Panc1 (cell line): ENCODE results near the gene WIPF2. TPM values are rescaled to one million over a fixed set of nuclear protein-coding genes. Genes with fewer than 3 reads are reported as not detected.

Experiments used
- ATAC-seq: fragments of 200-7000 bp; cut with Tn5 transposase; 2 replicates; pipeline ENCODE4 v1.9.1; 2020; ENCODE audit warnings: mild to moderate bottlenecking, moderate library complexity
- BruUV-seq: library from RNA; stranded (reverse); fragments of 400-500 nt; replicated peaks from 2 replicates; lab custom pipeline; 2021; lab: Mats Ljungman, UMichigan
- CTCF ChIA-PET: fragments of 300-600 bp; sonication (Branson Sonifier 250); formaldehyde crosslinking; loops from one replicate; lab custom pipeline; 2022; ENCODE audit warnings: antibody characterized with exemption; lab: Charles Lee
- POLR2A ChIA-PET: fragments of 300-600 bp; sonication (Branson Sonifier 250); formaldehyde crosslinking; loops from one replicate; lab custom pipeline; 2022; ENCODE audit warnings: antibody characterized with exemption; lab: Charles Lee
- DNase-seq: peaks from one replicate; pipeline ENCODE4 v3.0.0-alpha.2; 2010; ENCODE audit warnings: low read depth, low spot score
- H3K27ac ChIP-seq: 2 replicates; pipeline ENCODE4 v1.5.1; 2011; ENCODE audit warnings: mild to moderate bottlenecking, low read length, inconsistent platforms
- H3K27me3 ChIP-seq: fragments of 200-500 bp; sonication (Bioruptor generic); 2 replicates; pipeline ENCODE4 v1.6.0; 2014; ENCODE audit warnings: low read length, inconsistent platforms; ENCODE audit not compliant: control insufficient read depth, insufficient read depth
- H3K36me3 ChIP-seq: fragments of 200-500 bp; sonication (Bioruptor generic); 2 replicates; pipeline ENCODE4 v1.5.1; 2014; ENCODE audit warnings: inconsistent platforms, mild to moderate bottlenecking, low read length, moderate library complexity; ENCODE audit not compliant: control insufficient read depth, insufficient read depth
- H3K4me1 ChIP-seq: 2 replicates; pipeline ENCODE4 v1.5.1; 2011; ENCODE audit warnings: inconsistent platforms, mild to moderate bottlenecking, low read length, moderate library complexity; ENCODE audit not compliant: control insufficient read depth, insufficient read depth
- H3K4me3 ChIP-seq, 2 experiments: 2 replicates each; pipeline ENCODE4 v1.5.1; 2011 to 2012; ENCODE audit warnings: low read depth in 2 of 2, low read length in 2 of 2, mild to moderate bottlenecking in 2 of 2, inconsistent platforms in 1 of 2, moderate library complexity in 1 of 2
- H3K9me3 ChIP-seq: fragments of 200-500 bp; sonication (Bioruptor generic); 2 replicates; pipeline ENCODE4 v1.5.1; 2014; ENCODE audit warnings: low read depth, mild to moderate bottlenecking, inconsistent platforms, low read length, moderate library complexity; ENCODE audit not compliant: control insufficient read depth, insufficient read depth
- POLR2AphosphoS5 ChIP-seq: IDR thresholded peaks from 2 replicates; pipeline ENCODE4 v1.6.1; 2012; ENCODE audit warnings: mild to moderate bottlenecking, low read depth, low read length, moderate library complexity
- SIN3A ChIP-seq: IDR thresholded peaks from 2 replicates; pipeline ENCODE4 v1.6.1; 2012; ENCODE audit warnings: low read depth, mild to moderate bottlenecking, low read length, moderate library complexity, borderline replicate concordance; ENCODE audit not compliant: insufficient read depth
- TCF7L2 ChIP-seq: IDR thresholded peaks from 2 replicates; pipeline ENCODE4 v1.6.1; 2011; ENCODE audit warnings: mild to moderate bottlenecking, low read depth, low read length, inconsistent platforms
- in situ Hi-C: cut with HindIII; loops from 2 replicates; pipeline ENCODE4 v1.10.0; 2016; ENCODE audit warnings: low sequenced_read_pairs, low pct_unique_long_range_greater_than_20kb
- intact Hi-C: fragments of 100-400 bp; cut with micrococcal nuclease; formaldehyde crosslinking; loops from one replicate; pipeline ENCODE4 v1.10.0; 2022; ENCODE audit not compliant: unreplicated experiment
- total RNA-seq: library from RNA; stranded (reverse); gene quantifications from one replicate; pipeline ENCODE4 v1.2.1, GENCODE V29; 2021; ENCODE audit not compliant: unreplicated experiment
- TF ChIP-seq, protein P1 (sequence below): fragments of 450-650 bp; IDR thresholded peaks from 2 replicates; pipeline ENCODE4 v1.5.1; 2017; ENCODE audit warnings: mild to moderate bottlenecking
- TF ChIP-seq, protein P2 (sequence below), 2 experiments: IDR thresholded peaks; 2 replicates each; pipeline ENCODE4 v1.6.1; 2011 to 2012; ENCODE audit warnings: low read depth in 2 of 2, control low read depth in 1 of 2, low read length in 1 of 2, mild to moderate bottlenecking in 1 of 2, moderate library complexity in 1 of 2; ENCODE audit not compliant: insufficient read depth in 1 of 2

The WIPF2 gene
- total RNA-seq, 1 experiment from 2014 or later, result 45.9 TPM

GRCh38 chr17:40180694-40181093 lies 38.4 kb upstream of the WIPF2 start:
- H3K4me3 ChIP-seq, result no peak overlapping the region
- ATAC-seq, result no peak
- TF ChIP-seq TCF7L2 (no peak), SIN3A (no peak), POLR2AphosphoS5 (no peak)
- TF ChIP-seq, protein P1, sequence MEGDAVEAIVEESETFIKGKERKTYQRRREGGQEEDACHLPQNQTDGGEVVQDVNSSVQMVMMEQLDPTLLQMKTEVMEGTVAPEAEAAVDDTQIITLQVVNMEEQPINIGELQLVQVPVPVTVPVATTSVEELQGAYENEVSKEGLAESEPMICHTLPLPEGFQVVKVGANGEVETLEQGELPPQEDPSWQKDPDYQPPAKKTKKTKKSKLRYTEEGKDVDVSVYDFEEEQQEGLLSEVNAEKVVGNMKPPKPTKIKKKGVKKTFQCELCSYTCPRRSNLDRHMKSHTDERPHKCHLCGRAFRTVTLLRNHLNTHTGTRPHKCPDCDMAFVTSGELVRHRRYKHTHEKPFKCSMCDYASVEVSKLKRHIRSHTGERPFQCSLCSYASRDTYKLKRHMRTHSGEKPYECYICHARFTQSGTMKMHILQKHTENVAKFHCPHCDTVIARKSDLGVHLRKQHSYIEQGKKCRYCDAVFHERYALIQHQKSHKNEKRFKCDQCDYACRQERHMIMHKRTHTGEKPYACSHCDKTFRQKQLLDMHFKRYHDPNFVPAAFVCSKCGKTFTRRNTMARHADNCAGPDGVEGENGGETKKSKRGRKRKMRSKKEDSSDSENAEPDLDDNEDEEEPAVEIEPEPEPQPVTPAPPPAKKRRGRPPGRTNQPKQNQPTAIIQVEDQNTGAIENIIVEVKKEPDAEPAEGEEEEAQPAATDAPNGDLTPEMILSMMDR, result no peak
- TF ChIP-seq, protein P2, sequence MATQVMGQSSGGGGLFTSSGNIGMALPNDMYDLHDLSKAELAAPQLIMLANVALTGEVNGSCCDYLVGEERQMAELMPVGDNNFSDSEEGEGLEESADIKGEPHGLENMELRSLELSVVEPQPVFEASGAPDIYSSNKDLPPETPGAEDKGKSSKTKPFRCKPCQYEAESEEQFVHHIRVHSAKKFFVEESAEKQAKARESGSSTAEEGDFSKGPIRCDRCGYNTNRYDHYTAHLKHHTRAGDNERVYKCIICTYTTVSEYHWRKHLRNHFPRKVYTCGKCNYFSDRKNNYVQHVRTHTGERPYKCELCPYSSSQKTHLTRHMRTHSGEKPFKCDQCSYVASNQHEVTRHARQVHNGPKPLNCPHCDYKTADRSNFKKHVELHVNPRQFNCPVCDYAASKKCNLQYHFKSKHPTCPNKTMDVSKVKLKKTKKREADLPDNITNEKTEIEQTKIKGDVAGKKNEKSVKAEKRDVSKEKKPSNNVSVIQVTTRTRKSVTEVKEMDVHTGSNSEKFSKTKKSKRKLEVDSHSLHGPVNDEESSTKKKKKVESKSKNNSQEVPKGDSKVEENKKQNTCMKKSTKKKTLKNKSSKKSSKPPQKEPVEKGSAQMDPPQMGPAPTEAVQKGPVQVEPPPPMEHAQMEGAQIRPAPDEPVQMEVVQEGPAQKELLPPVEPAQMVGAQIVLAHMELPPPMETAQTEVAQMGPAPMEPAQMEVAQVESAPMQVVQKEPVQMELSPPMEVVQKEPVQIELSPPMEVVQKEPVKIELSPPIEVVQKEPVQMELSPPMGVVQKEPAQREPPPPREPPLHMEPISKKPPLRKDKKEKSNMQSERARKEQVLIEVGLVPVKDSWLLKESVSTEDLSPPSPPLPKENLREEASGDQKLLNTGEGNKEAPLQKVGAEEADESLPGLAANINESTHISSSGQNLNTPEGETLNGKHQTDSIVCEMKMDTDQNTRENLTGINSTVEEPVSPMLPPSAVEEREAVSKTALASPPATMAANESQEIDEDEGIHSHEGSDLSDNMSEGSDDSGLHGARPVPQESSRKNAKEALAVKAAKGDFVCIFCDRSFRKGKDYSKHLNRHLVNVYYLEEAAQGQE (IDR thresholded peaks at IDR 0.05; ENCODE audit: insufficient read depth in 1 of 2, low read depth in 2 of 2, low read length in 1 of 2), result no peak
- ChIA-PET CTCF (interaction anchor here (1.3 kb wide), 1 partner anchor 10 kb away, joined by 11 read pairs; no protein-coding TSS in a partner anchor), POLR2A (no interaction called here)
- no TSS peak for BruUV-seq
- no peaks in the 10 kb centered on the region for H3K9me3 ChIP-seq
- no peak for DNase-seq
- in situ Hi-C loops, result no loop called here
- no peaks in the 10 kb centered on the region for H3K36me3 ChIP-seq
- no peak overlapping the region; the same call in 1 of the 2 replicates for H3K27ac ChIP-seq
- H3K27me3 ChIP-seq, result no peaks in the 10 kb centered on the region
- intact Hi-C loops, result no loop called here
- peaks cover 12% of the 10 kb centered on the region for H3K4me1 ChIP-seq

GRCh38 chr17:40181205-40181604 lies 37.9 kb upstream of the WIPF2 start:
- H3K4me1 ChIP-seq, result peaks cover 12% of the 10 kb centered on the region
- ChIA-PET CTCF (no interaction called here), POLR2A (no interaction called here)
- no peak overlapping the region for H3K4me3 ChIP-seq
- no peaks in the 10 kb centered on the region for H3K9me3 ChIP-seq
- DNase-seq (no peak), ATAC-seq (no peak)
- H3K27ac ChIP-seq, result no peak overlapping the region
- in situ Hi-C loops, result no loop called here
- intact Hi-C loops, result no loop called here
- TSS peak; percentile 55 for BruUV-seq
- no peaks in the 10 kb centered on the region for H3K36me3 ChIP-seq
- TF ChIP-seq, protein P2 (IDR thresholded peaks at IDR 0.05; ENCODE audit: insufficient read depth in 1 of 2, low read depth in 2 of 2, low read length in 1 of 2), result no peak
- TF ChIP-seq POLR2AphosphoS5, result no peak
- TF ChIP-seq SIN3A, result no peak
- no peak for TF ChIP-seq TCF7L2
- TF ChIP-seq, protein P1, result no peak
- no peaks in the 10 kb centered on the region for H3K27me3 ChIP-seq
